ENCODE measurements around the gene GALNT18.
"Not testable (repeated sequence)": the region's sequence is repeated elsewhere in the genome, so short reads cannot be mapped to it uniquely, and the experiment has no call there.

The GALNT18 gene

DNA sequence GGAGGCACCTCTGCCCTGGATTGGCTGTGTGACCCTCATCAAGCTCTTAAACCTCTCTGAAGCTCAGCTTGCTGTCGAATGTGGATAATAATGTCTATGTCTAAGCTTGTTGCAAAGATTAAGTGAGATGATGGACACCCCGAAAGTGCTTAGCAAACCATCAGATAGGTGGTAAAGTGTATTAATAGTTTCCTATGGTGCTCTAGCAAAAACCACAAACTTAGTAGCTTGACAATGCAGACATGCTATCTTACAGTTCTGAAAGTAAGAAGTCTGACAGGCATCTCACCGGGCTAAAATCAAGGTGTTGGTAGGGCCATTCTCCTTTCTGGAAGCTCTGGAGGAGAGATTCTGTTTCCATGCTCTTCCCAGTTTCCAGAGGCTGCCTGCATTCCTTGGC, 162.2 kb downstream of the GALNT18 start:
- DNase-seq (ENCODE audit: low read depth in 2 of 2): no peak

GRCh38 chr11:11458485-11458884, 163.3 kb downstream of the GALNT18 start:
- no peak for DNase-seq (ENCODE audit: low read depth in 2 of 2)

- DNase-seq (ENCODE audit: low read depth in 2 of 2): no peak
These were observed 163.8 kb downstream of the GALNT18 start for GRCh38 chr11:11458001-11458400.

- no peak for DNase-seq (ENCODE audit: low read depth in 2 of 2)
These were observed 164.9 kb downstream of the GALNT18 start for GRCh38 chr11:11456866-11457265.

- no peak for DNase-seq (ENCODE audit: low read depth in 2 of 2)
These were observed 167.1 kb downstream of the GALNT18 start for GRCh38 chr11:11454671-11455223.

DNA sequence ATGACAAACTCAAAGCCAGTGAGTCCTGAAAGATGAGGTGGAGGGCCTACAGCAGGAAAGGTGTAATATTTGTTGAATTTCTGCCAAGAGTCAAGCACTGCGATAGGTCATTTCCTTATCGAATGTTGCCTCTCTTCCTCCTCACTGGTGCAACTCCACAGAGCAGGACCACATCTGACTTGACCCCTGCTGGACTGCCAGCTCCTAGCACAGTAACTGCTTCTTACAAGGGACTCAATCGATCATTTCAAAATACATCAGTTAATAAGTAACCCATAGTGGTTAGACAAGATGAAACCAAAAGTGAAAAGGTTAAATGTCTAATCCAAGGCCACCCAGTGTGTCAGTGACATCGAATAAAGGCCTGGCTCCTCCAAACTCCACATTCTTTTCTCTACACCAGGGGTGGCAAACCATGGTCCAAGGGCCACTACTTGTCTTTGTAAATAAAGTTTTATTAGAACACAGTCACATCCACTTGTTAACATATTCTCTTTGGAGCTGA, 170.3 kb downstream of the GALNT18 start:
- no peak for DNase-seq (ENCODE audit: low read depth in 2 of 2)

DNA sequence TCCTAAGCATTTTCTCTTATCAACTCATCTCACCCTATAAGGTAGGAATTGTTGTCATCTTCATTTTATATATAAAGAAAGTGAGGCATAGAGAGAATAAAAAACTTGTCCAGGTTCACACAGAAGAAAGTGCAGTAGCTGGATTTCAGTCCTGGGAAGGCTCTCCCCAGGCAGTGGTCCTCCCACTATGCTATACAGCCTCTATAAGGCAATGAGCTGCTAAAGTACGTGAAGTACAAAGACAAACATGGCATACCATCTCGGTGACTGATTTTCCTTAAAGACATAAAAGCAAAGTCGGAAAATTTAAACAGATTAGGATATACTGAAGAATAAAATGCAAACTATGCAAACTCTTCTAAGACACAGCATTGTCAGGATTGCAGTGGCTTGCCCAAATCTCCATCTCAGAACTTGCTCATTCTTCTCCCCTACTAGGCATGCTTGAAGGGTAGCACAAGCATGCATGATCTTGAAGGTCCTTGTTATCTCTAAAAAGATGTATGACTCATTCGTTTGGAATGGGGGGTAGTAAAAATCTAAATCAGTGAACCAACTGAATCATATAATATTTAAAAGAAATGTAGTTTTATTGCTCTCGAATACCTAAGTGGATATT, 171.0 kb downstream of the GALNT18 start:
- DNase-seq (ENCODE audit: low read depth in 2 of 2): no peak

- DNase-seq (ENCODE audit: low read depth in 2 of 2): no peak
These were observed 172.5 kb downstream of the GALNT18 start for GRCh38 chr11:11449327-11449726.

DNA sequence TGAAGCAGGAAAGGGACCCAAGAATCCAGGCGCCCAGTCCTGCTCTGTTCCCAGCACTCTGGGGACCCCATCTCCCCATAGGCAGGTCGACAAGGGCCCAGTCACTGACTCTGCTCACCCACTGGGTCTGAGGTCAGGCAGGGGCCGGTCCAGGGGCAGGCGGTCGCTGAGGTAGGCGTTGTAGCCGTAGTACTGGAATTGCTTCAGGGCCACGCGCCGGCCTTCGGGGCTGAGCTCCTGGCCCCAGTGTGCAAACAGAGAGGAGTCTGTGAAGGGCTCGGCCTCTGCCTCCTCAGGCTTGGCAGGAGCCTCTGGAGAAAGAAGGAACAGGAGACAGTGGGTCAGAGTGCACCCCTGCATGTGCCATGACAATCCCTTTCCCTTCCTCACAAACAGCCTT, 173.2 kb downstream of the GALNT18 start:
- no peak for DNase-seq (ENCODE audit: low read depth in 2 of 2)

DNA sequence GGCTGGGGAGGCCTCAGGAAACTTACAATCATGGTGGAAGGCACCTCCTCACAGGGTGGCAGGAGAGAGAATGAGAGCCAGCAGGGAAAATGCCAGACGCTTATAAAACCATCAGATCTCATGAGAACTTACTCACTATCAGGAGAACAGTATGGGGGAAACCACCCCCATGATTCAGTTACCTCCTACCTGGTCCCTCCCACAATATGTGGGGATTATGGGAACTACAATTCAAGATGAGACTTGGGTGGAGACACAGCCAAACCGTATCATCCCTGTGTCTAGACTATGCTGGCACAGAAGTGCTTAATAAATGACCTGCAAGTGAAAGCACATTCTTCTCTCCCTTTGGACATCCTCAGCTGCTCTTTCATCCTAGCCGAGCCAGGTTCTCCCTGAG, 174.2 kb downstream of the GALNT18 start:
- not testable (repeated sequence) for DNase-seq (ENCODE audit: low read depth in 2 of 2)

DNA sequence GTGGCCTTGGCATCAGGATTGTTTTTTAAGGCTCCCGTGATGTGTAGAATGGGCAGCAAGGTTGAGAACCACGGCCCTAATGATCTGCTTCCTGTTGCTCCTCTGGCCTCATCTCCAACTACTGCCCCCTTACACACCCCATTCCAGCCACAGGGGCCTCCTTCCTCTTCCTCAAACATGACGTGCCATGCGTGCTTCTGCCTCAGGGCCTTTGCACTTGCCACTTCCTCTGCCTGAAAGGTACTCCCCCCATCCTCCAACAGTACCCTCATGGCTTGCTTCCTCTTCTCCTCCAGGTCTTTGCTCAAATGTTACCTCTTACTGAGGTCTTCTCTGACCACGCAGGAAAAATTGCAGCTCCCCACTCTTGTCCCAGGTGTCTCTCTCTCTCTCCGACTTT, 174.8 kb downstream of the GALNT18 start:
- DNase-seq (ENCODE audit: low read depth in 2 of 2): no peak

- no peak for DNase-seq (ENCODE audit: low read depth in 2 of 2)
These were observed 175.2 kb downstream of the GALNT18 start for GRCh38 chr11:11446564-11446963.

DNA sequence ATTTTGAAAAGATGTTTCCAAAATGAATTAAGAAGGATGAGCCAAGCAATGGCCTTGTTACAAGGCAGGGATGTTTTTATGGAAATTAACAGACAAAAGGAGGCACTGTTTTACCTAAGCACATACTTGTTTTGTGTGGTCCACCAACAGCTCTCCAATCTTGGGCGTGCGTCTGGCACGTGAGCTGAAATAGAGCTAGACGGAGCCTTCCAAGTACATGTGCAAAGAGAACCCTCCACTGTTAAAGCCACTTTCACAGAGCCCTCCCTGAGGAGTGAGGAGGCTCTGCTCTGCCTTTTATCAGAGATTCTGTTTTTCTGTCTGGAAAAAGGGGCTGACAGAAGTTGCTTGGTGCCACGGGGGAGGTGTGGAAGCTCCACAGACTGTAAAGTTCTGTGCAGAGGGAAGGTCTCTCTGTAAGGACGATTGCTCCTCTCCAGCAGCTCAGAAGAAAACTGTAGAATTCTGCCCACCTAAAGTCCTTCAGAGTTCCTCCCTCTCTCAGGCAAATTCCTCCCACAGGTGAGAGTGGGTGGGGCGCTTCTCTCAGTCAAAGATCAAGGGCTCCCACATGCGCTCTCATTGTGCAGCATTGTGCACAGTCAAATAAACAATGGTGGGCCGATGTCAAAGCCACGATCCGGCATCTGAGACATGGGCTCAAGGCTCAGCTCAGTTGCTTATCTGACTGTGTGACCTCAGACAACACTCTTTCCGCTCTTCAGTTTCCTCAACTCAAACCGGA, 176.2 kb downstream of the GALNT18 start:
- no peak for DNase-seq (ENCODE audit: low read depth in 2 of 2)

DNA sequence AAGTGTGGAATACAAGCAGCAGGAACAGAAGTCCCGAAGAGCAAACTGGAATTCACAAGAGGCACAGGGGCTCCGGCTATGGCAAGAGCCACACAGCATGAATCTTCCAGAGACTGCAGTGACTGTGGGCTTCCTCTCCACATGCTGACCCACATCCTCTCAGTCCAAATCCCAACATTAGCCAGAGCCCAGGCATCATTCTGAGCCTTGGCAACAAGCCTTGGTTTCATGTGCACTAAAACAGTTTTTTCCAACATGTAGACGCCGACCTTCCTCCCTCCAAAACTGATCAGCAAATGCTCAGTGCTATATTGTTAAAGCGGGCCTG, 177.0 kb downstream of the GALNT18 start:
- DNase-seq (ENCODE audit: low read depth in 2 of 2): no peak

- DNase-seq (ENCODE audit: low read depth in 2 of 2): no peak
These were observed 177.6 kb downstream of the GALNT18 start for GRCh38 chr11:11444027-11444803.

DNA sequence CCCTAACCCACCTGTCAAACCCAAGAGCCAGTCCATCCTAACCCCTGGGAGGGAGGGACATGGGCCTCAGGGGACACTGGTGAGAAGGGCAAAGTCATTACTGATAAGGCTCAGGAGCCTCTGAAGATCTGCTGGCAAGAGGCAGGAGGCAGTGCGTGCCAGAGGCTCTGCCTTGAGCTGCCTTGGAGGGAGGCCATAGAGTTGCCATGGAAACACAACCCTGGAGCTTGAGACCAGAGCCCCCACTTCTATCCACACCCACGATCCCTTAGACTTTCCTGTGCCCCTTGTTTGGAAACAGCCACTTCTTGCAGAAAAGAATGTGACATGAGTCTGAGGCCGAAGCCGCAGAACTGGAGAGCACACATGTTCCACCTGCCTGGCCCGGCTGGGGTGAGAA, 179.0 kb downstream of the GALNT18 start:
- no peak for DNase-seq (ENCODE audit: low read depth in 2 of 2)

DNA sequence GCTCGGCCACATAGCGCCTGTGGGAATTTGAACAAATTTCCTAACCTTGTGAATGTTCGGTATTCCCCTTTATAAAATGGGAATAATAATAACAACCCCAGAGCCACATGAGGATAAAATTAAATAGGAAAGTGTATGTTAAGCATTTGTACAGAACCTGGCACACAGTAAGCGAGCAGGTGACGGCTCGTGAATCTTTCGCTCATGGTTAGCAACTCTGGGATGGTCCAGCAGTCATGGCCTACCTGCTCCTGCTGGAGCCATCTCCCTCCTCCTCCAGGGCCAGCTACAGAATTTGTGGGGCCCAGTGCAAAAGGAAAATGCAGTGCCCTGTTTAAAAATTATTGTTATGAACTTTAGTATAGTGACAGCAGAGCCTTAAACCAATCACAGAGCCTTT, 180.3 kb downstream of the GALNT18 start:
- DNase-seq (ENCODE audit: low read depth in 2 of 2): no peak

- DNase-seq (ENCODE audit: low read depth in 2 of 2): no peak
These were observed 180.7 kb downstream of the GALNT18 start for GRCh38 chr11:11441091-11441490.

DNA sequence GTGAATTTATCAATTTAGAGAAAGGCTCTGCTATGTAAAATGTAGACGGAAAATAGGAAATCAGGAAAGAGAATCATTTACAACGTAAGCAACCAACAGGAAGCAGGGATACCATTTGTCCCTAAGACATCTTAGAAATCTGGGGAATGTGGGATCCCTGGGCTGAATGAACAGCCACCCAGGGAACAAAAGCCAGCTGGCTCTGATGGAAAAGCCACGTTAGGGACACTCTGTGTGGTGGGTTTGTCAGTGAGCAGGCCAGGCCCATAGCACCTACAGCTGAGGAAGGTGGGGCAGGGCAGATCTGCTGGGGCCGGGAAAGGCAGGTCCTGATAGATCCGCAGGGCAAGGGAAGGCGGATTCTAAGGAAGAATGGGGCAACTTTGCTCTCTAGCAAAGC, 181.7 kb downstream of the GALNT18 start:
- no peak for DNase-seq (ENCODE audit: low read depth in 2 of 2)

- no peak for DNase-seq (ENCODE audit: low read depth in 2 of 2)
These were observed 182.2 kb downstream of the GALNT18 start for GRCh38 chr11:11439591-11439990.

DNA sequence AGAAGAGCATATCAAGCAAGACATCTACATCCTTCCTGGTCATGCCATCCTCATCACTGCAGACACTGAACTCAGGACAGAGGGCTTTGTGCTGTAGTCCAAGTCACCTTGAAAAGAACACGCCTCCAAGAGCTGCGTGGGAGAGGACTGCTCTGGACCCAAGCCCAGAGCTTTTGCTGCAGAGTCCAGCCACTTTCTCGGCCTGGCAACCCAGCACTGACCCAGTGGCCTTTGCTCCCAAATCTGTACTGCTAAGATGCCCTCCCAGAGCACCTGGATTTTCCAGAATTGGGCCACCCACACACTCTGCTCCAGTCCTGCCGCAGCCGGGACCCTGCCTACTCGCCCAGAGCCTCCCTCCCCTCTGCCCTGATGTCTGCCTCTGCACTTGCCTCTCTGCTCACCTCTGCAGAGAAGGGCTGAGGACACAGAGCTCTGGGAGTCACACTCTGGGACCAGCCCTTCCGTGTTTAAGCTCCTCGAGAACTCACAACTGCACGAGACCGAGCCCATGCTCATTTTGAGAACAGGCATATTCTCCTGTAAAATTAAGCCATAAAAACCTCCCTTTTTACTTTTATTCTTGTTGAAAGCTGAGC, 185.0 kb downstream of the GALNT18 start:
- DNase-seq (ENCODE audit: low read depth in 2 of 2): no peak

GRCh38 chr11:11435635-11436034, 186.2 kb downstream of the GALNT18 start:
- DNase-seq (ENCODE audit: low read depth in 2 of 2): no peak
